EH (cell line): ENCODE results near the gene JAZF1.
"Not testable (repeated sequence)": the region's sequence is repeated elsewhere in the genome, so short reads cannot be mapped to it uniquely, and the experiment has no call there.

Experiments used
- DNase-seq: peaks from one replicate; pipeline ENCODE4 v3.0.0-alpha.2; 2015; ENCODE audit warnings: low read depth

JAZF1 gene

GRCh38 chr7:27912751-27913150, 267.8 kb downstream of the JAZF1 start:
- DNase-seq = no peak

DNA sequence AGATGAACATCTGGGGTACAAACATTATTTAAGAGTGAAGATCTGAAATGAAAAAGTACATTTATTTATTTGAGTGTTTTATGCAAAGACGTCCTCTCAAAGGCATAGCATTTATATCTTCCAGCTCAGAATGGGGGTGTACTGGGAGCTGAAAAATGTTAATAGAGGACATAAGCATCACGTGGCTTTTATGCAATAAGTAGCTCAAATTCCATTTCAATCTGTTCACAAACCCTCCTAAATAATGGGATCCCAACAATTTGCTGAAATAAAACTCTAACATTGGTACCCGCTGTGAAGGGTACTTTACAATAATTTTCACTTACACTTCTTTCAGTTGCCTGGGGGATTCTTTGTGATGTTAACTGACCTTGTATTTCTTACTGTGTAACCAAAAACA, 268.7 kb downstream of the JAZF1 start:
- DNase-seq = no peak

DNA sequence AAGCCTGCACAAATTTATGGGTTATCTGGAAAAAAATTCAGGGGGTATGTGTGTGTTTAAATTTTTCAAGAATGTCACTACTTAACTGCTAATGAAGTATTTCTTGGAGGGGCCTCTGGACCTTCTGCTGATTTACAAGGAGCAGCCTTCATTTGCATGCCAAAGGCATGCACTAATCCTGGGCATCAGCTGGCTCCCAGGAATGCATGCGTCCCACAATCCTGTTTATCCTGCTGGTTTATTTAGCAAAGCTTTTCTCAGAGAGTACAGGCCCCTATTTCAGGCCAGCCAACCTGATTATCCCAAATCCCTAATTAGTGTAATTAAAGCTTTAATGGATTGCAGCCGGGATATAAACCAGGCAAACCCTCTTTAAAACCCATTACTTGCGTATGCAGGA, 270.3 kb downstream of the JAZF1 start:
- DNase-seq = peak; percentile 80

- DNase-seq = no peak
Measured at GRCh38 chr7:27908534-27909165, 271.9 kb downstream of the JAZF1 start.

DNA sequence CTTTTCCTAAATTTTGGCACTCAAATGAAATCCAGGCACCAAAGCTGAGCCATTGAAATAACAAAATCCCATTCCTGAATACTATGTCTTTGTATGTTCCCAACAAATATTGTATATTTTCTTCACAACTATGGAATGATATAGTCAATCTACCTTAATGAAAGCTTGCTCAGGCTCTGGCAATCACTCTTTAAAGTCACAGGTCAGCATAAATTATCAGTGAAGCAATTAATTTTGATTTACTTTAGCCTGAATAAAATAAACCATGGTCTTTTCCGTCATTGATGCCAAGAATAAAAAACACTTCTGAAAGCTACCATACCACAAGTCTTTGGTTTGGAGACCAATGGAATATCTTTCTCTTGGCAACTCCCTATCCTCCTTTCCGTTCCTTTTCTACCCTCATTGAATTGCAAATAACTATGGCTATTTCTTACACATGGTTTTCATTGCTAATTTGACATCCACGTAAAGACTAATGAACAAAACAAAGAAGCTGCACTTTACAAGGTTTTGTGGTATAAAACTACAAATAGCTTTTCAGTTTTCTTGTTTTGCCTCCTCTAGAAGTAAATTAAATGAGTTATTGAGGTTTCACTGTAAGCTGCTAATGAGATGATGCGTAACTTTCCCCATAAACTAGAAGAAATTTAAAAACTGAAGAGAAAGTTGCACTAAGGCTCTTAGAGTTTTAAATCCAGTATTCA, 274.1 kb downstream of the JAZF1 start:
- DNase-seq = no peak

DNA sequence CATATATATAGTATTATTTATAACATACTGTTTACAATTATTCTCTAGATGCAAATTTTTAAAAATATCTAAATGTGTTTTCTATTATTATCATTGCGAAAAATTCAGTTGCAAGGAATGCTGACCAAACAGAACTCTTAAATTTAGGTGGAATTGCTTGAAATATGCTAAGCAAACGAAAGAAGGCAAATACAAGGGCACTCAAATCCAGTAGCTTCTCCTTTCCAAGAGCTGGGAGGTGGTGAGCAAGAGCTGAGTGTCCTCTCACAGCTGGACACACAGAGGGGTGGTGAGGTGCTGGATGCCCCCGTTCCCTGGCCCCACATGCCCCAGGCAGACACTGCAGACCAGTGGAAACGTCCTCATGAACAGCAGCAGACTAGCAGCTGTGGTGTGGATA, 274.6 kb downstream of the JAZF1 start:
- DNase-seq = no peak

- no peak for DNase-seq
Measured at GRCh38 chr7:27901028-27901760, 279.4 kb downstream of the JAZF1 start.

DNA sequence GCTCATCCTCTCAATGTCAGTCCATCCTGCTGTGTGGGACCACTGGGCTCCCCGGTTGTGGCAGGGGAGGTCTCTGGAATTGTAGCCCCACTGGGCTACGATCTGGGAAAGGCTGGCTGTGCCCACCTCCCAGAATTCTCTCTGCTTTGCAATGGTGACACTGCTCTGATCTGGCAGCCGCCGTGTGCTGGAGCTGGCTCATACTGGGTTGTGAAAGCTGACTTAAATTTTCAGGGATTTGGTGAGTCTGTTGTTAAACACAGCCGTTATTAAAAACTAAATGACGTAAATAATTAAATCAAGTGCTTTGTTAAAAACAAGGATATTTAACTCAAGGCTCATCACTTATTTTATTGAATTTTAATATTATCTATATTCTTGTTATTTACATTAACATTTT, 280.6 kb downstream of the JAZF1 start:
- DNase-seq = no peak

- DNase-seq = no peak
Measured at GRCh38 chr7:27899601-27900000, 281.0 kb downstream of the JAZF1 start.

GRCh38 chr7:27897441-27897847, 283.2 kb downstream of the JAZF1 start:
- no peak for DNase-seq

- no peak for DNase-seq
Measured at GRCh38 chr7:27897001-27897400, 283.6 kb downstream of the JAZF1 start.

DNA sequence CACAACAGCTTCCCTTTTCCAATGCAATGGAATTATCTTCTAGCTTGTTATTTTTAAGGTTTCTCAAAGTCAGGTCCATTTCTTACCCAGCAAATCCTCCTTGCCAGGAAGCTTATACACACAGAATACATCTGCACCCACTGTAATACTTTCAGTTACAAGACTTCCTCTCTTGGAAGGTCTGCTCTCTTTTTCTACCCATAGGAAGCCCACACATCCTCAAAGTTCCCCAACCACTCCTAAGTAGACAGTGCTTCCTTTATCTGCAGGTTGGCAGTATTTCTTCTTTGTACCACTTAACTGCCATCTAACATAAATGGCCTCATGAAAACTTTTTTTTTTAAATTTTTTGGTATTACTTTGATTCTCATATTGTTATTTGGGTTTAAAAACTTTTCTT, 285.0 kb downstream of the JAZF1 start:
- no peak for DNase-seq

- no peak for DNase-seq
Measured at GRCh38 chr7:27890205-27890849, 290.3 kb downstream of the JAZF1 start.

DNA sequence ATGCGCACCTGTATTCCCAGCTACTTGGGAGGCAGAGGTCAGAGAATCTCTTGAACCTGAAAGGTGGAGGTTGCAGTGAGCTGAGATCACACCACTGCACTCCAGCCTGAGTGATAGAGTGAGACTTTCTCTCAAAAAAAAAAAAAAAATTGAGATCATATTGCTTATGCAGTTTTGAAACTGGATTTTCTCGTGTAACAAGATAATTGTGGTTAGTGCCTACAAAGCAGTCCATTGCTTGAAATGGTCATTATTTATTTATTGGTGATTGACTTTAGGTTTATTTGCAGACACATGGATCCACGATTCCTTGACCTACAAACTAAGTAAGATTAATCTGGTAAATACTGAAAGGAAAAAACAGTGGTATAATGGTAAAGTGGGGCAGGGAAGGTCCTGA, 290.8 kb downstream of the JAZF1 start:
- DNase-seq = no peak

- no peak for DNase-seq
Measured at GRCh38 chr7:27888736-27889135, 291.9 kb downstream of the JAZF1 start.

DNA sequence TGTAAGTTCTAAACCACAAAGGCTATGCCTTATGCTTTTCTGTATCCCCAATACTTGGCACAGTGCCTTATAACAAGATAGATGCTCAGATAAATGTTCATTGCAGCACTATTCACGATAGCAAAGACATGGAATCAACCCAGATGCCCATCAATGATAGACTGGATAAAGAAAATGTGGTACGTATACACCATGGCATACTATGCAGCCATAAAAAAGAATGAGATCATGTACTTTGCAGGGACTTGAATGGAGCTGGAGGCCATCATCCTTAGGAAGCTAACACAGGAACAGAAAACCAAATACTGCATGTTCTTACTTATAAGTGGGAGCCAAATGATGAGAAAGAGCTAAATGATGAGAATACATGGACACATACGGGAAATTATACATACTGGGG, 293.9 kb downstream of the JAZF1 start:
- DNase-seq = not testable (repeated sequence)

- no peak for DNase-seq
Measured at GRCh38 chr7:27885652-27886051, 294.9 kb downstream of the JAZF1 start.

- DNase-seq = peak; percentile 57
Measured at GRCh38 chr7:27883696-27884095, 296.9 kb downstream of the JAZF1 start.

DNA sequence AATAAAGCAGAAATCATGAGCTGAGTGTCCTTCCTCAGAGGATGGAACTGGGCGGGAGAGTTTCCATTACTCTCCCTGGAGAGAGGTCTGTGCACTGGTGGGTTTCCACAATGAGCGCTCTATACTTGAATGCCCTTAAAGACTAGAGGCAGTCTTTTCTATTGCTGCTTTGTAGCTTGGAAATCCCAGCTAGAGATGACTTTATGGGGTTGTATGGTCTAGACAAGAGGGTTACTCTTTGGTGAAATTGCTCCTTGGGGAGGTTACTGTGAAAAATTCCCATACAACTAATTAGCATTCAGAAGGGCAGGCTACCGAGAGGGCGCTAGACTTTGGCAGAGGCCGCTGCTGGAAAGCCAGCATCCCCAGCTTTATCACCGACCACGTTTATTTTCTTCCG, 303.8 kb downstream of the JAZF1 start:
- no peak for DNase-seq

GRCh38 chr7:27875832-27876231, 304.8 kb downstream of the JAZF1 start:
- DNase-seq = no peak

GRCh38 chr7:27875061-27875460, 305.5 kb downstream of the JAZF1 start:
- no peak for DNase-seq
